Measurements from ENCODE around the gene EML2.

- no peak for TF ChIP-seq POLR2AphosphoS5 (IDR thresholded peaks at IDR 0.05; ENCODE audit: low read length)
- no peak for TF ChIP-seq MXI1 (IDR thresholded peaks at IDR 0.05; ENCODE audit: low read depth, low read length)
- TF ChIP-seq, protein P1, sequence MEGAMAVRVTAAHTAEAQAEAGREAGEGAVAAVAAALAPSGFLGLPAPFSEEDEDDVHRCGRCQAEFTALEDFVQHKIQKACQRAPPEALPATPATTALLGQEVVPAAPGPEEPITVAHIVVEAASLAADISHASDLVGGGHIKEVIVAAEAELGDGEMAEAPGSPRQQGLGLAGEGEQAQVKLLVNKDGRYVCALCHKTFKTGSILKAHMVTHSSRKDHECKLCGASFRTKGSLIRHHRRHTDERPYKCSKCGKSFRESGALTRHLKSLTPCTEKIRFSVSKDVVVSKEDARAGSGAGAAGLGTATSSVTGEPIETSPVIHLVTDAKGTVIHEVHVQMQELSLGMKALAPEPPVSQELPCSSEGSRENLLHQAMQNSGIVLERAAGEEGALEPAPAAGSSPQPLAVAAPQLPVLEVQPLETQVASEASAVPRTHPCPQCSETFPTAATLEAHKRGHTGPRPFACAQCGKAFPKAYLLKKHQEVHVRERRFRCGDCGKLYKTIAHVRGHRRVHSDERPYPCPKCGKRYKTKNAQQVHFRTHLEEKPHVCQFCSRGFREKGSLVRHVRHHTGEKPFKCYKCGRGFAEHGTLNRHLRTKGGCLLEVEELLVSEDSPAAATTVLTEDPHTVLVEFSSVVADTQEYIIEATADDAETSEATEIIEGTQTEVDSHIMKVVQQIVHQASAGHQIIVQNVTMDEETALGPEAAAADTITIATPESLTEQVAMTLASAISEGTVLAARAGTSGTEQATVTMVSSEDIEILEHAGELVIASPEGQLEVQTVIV (IDR thresholded peaks at IDR 0.05; ENCODE audit: borderline replicate concordance, partially characterized antibody) = no peak
- TF ChIP-seq KAT2A (conservative IDR thresholded peaks at IDR 0.05; ENCODE audit: control insufficient read depth, low read depth, low read length) = no peak
- no peak for TF ChIP-seq MYC (IDR thresholded peaks at IDR 0.05; ENCODE audit: insufficient read depth, insufficient read length, insufficient replicate concordance, low read length, severe bottlenecking)
Measured at GRCh38 chr19:45623984-45624383, 15.2 kb downstream of the EML2 start.

All from GM12878 (cell line).